HPDE6-E6E7 (cell line): Measurements from ENCODE around the gene TRIM24.

Source experiments
- DNase-seq: peaks from one replicate; pipeline ENCODE4 v3.0.0; 2011; ENCODE audit warnings: missing footprints; ENCODE audit errors: extremely low spot score

TRIM24 gene

GRCh38 chr7:138625084-138625848, 165.2 kb downstream of the TRIM24 start:
- no peak for DNase-seq

GRCh38 chr7:138625849-138626230, 165.8 kb downstream of the TRIM24 start:
- DNase-seq = no peak

- no peak for DNase-seq
These were observed 166.8 kb downstream of the TRIM24 start for GRCh38 chr7:138626846-138627245.

GRCh38 chr7:138627361-138627760, 167.3 kb downstream of the TRIM24 start:
- no peak for DNase-seq

- no peak for DNase-seq
These were observed 170.1 kb downstream of the TRIM24 start for GRCh38 chr7:138630059-138630610.

DNA sequence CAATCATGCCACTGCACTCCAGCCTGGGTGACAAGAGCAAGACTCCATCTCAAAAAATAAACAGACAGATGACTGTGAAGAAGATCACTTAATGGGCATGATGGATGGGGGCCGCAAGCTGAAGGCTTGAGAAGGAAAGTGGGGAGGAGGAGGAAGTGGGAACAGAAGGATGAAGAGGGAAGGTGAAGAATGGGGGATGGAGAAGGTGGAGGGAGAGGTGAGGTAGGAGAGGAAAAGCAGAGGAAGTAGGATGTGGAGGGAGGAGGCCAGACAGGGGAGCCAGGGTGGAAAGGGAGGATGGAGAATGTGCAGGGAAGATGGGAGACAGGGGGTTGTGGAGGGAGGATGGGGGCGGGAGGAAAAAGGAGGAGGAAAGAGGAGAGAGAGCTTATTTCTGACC, 172.3 kb downstream of the TRIM24 start:
- DNase-seq = no peak

- no peak for DNase-seq
These were observed 173.0 kb downstream of the TRIM24 start for GRCh38 chr7:138632826-138633602.
